Neural progenitor cell (in vitro differentiated cells): ENCODE results near the gene CACNG3. TPM values are rescaled to one million over a fixed set of nuclear protein-coding genes. Genes with fewer than 3 reads are reported as not detected.

Experiments used
- DNase-seq: peaks from one replicate; pipeline ENCODE4 v3.0.0-alpha.2; 2016; ENCODE audit warnings: low spot score
- H2AFZ ChIP-seq: fragments of 200-600 bp; sonication (generic); replicated peaks from 2 replicates; pipeline ENCODE4 v1.6.1; 2016; ENCODE audit warnings: antibody characterized with exemption
- H3F3A ChIP-seq: fragments of 200-600 bp; sonication (generic); 2 replicates; pipeline ENCODE4 v1.6.1; 2016; ENCODE audit warnings: antibody characterized with exemption, low read depth
- H3K27ac ChIP-seq: fragments of 200-600 bp; sonication (generic); 2 replicates; pipeline ENCODE4 v1.5.1; 2016; ENCODE audit warnings: mild to moderate bottlenecking
- H3K27me3 ChIP-seq: fragments of 200-600 bp; sonication (generic); 2 replicates; pipeline ENCODE4 v1.6.1; 2016; ENCODE audit warnings: mild to moderate bottlenecking, moderate library complexity
- H3K36me3 ChIP-seq: fragments of 200-600 bp; sonication (generic); 2 replicates; pipeline ENCODE4 v1.5.1; 2016
- H3K4me1 ChIP-seq: fragments of 200-600 bp; sonication (generic); 2 replicates; pipeline ENCODE4 v1.6.1; 2016; ENCODE audit warnings: mixed run types
- H3K4me2 ChIP-seq: fragments of 200-600 bp; sonication (generic); 2 replicates; pipeline ENCODE4 v1.6.1; 2016
- H3K4me3 ChIP-seq: fragments of 200-600 bp; sonication (generic); 2 replicates; pipeline ENCODE4 v1.5.1; 2016
- H3K79me2 ChIP-seq: fragments of 200-600 bp; sonication (generic); 2 replicates; pipeline ENCODE4 v1.6.1; 2016; ENCODE audit warnings: low read depth
- H3K9ac ChIP-seq: fragments of 200-600 bp; sonication (generic); 2 replicates; pipeline ENCODE4 v1.6.1; 2016
- H3K9me3 ChIP-seq: fragments of 200-600 bp; sonication (generic); 2 replicates; pipeline ENCODE4 v1.5.1; 2016; ENCODE audit warnings: low read depth
- H4K20me1 ChIP-seq: fragments of 200-600 bp; sonication (generic); 2 replicates; pipeline ENCODE4 v1.6.1; 2016; ENCODE audit warnings: low read depth
- H3K27ac Mint-ChIP-seq: 3 replicates; pipeline ENCODE4 v1.8.0; 2021; ENCODE audit warnings: mixed read lengths
- H3K27me3 Mint-ChIP-seq: 2 replicates; pipeline ENCODE4 v1.8.0; 2022; ENCODE audit warnings: low read depth, mild to moderate bottlenecking, inconsistent platforms, moderate library complexity, mixed read lengths; ENCODE audit not compliant: insufficient read depth
- H3K36me3 Mint-ChIP-seq: 3 replicates; pipeline ENCODE4 v1.8.0; 2021; ENCODE audit warnings: mixed read lengths
- H3K4me1 Mint-ChIP-seq: 3 replicates; pipeline ENCODE4 v1.8.0; 2021; ENCODE audit warnings: mixed read lengths
- H3K4me3 Mint-ChIP-seq: 3 replicates; pipeline ENCODE4 v1.8.0; 2021; ENCODE audit warnings: mild to moderate bottlenecking, moderate library complexity, mixed read lengths
- H3K9me3 Mint-ChIP-seq: 3 replicates; pipeline ENCODE4 v1.8.0; 2020; ENCODE audit warnings: mixed read lengths
- CTCF ChIP-seq: fragments of 200-600 bp; sonication (generic); IDR thresholded peaks from 2 replicates; pipeline ENCODE4 v1.5.1; 2017; ENCODE audit warnings: antibody characterized with exemption, mild to moderate bottlenecking
- EZH2 ChIP-seq: fragments of 200-600 bp; sonication (generic); IDR thresholded peaks from 2 replicates; pipeline ENCODE4 v1.6.1; 2017; ENCODE audit warnings: antibody characterized with exemption, mild to moderate bottlenecking, moderate library complexity
- EZH2phosphoT487 ChIP-seq: fragments of 200-600 bp; sonication (generic); IDR thresholded peaks from 2 replicates; pipeline ENCODE4 v1.6.1; 2017; ENCODE audit warnings: antibody characterized with exemption
- total RNA-seq: library from RNA; depleted of rRNA; stranded (reverse); fragments of >200 nt; gene quantifications from 2 replicates; pipeline ENCODE4 v1.2.3, GENCODE V29; 2015; ENCODE audit warnings: low replicate concordance

CACNG3 gene
- total RNA-seq, 1 donor from 2014 or later: not detected

GRCh38 chr16:24281466-24281865 lies 25.3 kb downstream of the CACNG3 start:
- Histone ChIP-seq H4K20me1 (no peaks in the 10 kb centered on the region), H3K4me2 (no peak overlapping the region), H3F3A (no peaks in the 10 kb centered on the region), H3K27ac (no peak overlapping the region), H3K27me3 (no peaks in the 10 kb centered on the region), H3K36me3 (no peaks in the 10 kb centered on the region), H3K9ac (no peak overlapping the region), H3K9me3 (no peaks in the 10 kb centered on the region), H2AFZ (no peak overlapping the region), H3K79me2 (no peaks in the 10 kb centered on the region), H3K4me1 (no peaks in the 10 kb centered on the region), H3K4me3 (no peak overlapping the region)
- Mint-ChIP-seq H3K27me3 (peaks cover 2% of the 10 kb centered on the region), H3K9me3 (no peaks in the 10 kb centered on the region), H3K27ac (no peak overlapping the region), H3K36me3 (no peaks in the 10 kb centered on the region), H3K4me1 (peaks cover 7% of the 10 kb centered on the region), H3K4me3 (no peak overlapping the region)
- TF ChIP-seq CTCF: no peak
- TF ChIP-seq EZH2phosphoT487: no peak
- TF ChIP-seq EZH2: no peak
- DNase-seq: no peak

GRCh38 chr16:24282141-24282540 lies 26.0 kb downstream of the CACNG3 start:
- H2AFZ ChIP-seq: no peak overlapping the region
- no peaks in the 10 kb centered on the region for H3K36me3 Mint-ChIP-seq
- H3K4me3 Mint-ChIP-seq: no peak overlapping the region

GRCh38 chr16:24286741-24287405 lies 30.7 kb downstream of the CACNG3 start:
- peaks cover 2% of the 10 kb centered on the region for H3K27me3 ChIP-seq
- H3K9me3 ChIP-seq: no peaks in the 10 kb centered on the region
- H3K4me1 ChIP-seq: no peaks in the 10 kb centered on the region
- no peak overlapping the region for H3K27ac ChIP-seq
- no peaks in the 10 kb centered on the region for H3K36me3 Mint-ChIP-seq
- H3K36me3 ChIP-seq: no peaks in the 10 kb centered on the region
- no peak overlapping the region for H3K9ac ChIP-seq
- H3F3A ChIP-seq: no peaks in the 10 kb centered on the region
- no peaks in the 10 kb centered on the region for H4K20me1 ChIP-seq
- no peak for DNase-seq
- peaks cover 9% of the 10 kb centered on the region for H3K27me3 Mint-ChIP-seq
- no peak overlapping the region for H2AFZ ChIP-seq
- H3K4me2 ChIP-seq: no peak overlapping the region
- H3K4me3 ChIP-seq: no peak overlapping the region
- no peaks in the 10 kb centered on the region for H3K79me2 ChIP-seq
- H3K4me1 Mint-ChIP-seq: no peaks in the 10 kb centered on the region
- H3K27ac Mint-ChIP-seq: no peak overlapping the region
- H3K9me3 Mint-ChIP-seq: peaks cover 3% of the 10 kb centered on the region
- TF ChIP-seq EZH2 (no peak), EZH2phosphoT487 (no peak), CTCF (no peak)
- H3K4me3 Mint-ChIP-seq: no peak overlapping the region

More at GRCh38 chr16:24282141-24282540, 26.0 kb downstream of the CACNG3 start:
- H3K27me3 Mint-ChIP-seq: peaks cover 7% of the 10 kb centered on the region
- no peak overlapping the region for H3K27ac Mint-ChIP-seq
- no peaks in the 10 kb centered on the region for H3F3A ChIP-seq
- H3K36me3 ChIP-seq: no peaks in the 10 kb centered on the region
- no peaks in the 10 kb centered on the region for H3K79me2 ChIP-seq
- peaks cover 7% of the 10 kb centered on the region for H3K4me1 Mint-ChIP-seq
- no peaks in the 10 kb centered on the region for H3K9me3 Mint-ChIP-seq
- H3K9ac ChIP-seq: no peak overlapping the region
- no peak overlapping the region for H3K4me3 ChIP-seq
- no peaks in the 10 kb centered on the region for H3K27me3 ChIP-seq
- no peaks in the 10 kb centered on the region for H3K9me3 ChIP-seq
- TF ChIP-seq EZH2: no peak
- TF ChIP-seq CTCF: no peak
- TF ChIP-seq EZH2phosphoT487: no peak
- H3K27ac ChIP-seq: no peak overlapping the region
- H3K4me2 ChIP-seq: no peak overlapping the region
- no peak for DNase-seq
- no peaks in the 10 kb centered on the region for H4K20me1 ChIP-seq
- H3K4me1 ChIP-seq: no peaks in the 10 kb centered on the region
